Measurements from ENCODE around the gene FGF13.
A peak's percentile ranks its signal among the peaks of the same experiment; 100 is the strongest.

FGF13 gene

DNA sequence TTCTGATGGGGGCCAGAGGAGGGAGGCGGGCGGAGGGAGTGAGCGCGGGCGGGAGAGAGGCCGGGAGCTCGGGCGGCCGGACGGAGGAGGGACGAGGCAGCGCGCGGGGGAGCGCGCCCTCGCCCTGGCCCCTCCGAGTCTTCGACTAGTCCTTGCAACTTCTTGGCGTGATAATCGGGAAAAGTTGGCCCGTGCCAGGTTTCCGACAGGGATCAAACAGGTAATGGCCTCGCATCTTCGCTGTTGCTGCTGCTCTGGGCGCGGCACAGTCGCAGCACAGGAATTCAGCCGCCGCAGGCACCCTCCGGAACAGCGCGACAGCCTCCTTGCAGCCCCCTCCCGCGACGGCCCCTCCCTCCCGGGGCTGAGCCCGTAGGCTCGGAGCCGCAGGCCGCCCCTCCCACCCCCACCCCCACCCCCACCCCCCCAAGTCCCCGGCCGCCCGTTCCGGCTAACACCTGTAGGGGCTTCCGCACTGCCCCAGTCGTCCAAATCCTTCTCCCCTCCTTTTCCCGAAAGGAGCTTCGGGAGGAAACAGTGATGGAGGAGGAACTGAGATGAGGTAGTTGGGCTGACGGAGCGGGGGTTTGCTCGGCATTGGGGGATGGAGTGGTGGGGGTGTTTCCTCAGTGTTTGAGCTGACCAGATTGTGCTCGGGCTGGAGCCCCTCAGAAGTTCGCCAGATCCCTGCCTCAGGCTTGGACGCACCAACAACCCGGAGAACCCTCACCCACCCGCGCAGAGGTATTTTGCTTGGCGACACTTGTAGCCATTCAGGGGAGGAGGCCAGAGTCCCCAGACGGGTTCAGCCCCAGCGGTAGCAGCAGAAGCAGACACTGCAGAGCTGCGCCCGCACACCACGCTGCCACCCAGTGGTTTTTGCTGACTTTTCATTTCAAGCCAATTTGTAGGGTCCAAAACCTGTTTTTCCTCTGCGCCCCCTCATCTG is at the start of gene FGF13:
Gene FGF13, minus strand, starts transcription at position 319 of the 949 bp plus-strand sequence. CDS start 714 bp downstream, outside the sequence.
- intact Hi-C loops (cut with DNase I): no loop called here
- peak; percentile 16 to 72 (median 48) for DNase-seq

DNA sequence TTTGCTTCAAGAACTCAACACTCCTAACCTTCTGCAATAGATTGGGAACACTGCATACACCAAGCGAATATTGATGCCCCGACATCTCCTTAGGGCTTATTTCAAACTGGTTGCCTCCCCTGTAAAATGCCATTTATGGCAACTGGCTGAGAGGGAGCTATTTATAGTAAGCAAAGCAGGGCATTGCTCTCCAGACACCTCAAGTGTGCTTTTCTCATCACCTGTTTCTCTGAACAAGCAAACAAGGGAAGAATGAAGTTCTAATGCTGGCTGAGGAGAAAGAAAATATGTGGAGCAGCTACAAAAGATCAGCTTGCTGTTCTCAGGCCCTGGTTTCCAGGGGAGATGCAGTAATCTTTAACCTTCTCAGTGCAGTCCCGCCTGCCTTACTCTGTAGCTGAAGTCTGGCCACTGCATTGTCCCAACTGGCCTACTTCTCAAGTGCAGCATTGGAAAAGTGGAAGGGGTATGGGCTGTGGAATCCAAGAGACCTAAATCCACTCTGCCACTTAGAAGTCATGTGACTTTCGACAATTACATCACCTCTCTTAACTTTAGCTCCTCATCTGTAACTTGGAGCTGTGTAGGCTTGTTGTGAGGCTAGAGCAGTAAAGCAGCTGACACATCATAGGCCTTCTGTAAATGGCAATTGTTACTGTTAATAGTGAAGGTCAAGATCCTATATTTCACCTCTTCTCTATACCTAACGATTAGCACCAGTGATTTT is 47.9 kb upstream of the FGF13 start:
- no peak for DNase-seq
- intact Hi-C loops (cut with DNase I): no loop called here

DNA sequence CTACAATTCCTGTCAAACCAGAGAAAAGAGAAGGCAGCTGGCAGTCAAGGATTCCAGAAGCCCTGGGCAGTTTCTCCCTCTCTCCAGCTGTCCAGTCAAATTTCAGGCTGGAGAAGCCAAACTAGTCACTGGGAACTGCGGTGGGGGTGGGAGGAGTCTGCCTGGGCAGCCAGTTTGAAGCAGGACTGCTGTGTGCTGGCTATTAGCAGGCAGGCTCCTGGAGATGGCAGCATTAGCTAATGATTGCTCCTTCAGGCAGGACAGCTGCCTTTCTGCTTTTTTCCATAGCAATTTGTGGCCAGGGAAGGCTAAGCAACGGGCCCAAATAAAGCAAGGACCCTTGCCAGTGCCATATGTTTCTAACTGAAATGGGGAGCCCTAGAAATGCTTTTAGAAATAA is 44.7 kb upstream of the FGF13 start:
- DNase-seq: peak in 14 of 42 donors; percentile 2 to 36 (median 12)
- intact Hi-C loops (cut with DNase I): no loop called here

- no peak for DNase-seq
- intact Hi-C loops (cut with DNase I): no loop called here
These were observed 43.3 kb upstream of the FGF13 start for GRCh38 chrX:138754861-138755260.

GRCh38 chrX:138748480-138748879 is 37.0 kb upstream of the FGF13 start:
- peak in 1 of 42 donors; percentile 11 for DNase-seq
- intact Hi-C loops (cut with DNase I): no loop called here

DNA sequence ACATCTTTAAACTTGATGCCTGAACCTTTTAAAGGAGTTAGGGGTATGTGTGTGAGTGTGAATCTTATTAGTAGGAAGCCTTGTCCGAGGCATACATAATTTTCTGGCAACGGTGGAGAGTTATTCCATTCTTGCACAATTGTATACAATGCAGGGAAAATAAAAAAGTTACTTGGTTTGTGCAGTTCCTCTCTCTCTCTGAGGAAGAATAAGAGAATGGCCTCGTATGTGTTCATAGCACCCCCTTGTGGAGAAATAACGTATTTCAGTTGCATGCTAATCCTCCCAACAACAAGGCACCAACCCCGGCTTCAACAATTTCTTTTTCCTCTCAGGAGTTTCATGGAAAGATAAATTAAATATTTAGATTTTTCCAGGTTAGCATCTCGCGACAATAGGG is 33.7 kb upstream of the FGF13 start:
- DNase-seq: peak in 20 of 42 donors; percentile 7 to 67 (median 42)
- intact Hi-C loops (cut with DNase I): no loop called here

GRCh38 chrX:138742217-138742616 is 30.7 kb upstream of the FGF13 start:
- intact Hi-C loops (cut with DNase I): no loop called here
- DNase-seq: no peak

- intact Hi-C loops (cut with DNase I): no loop called here
- DNase-seq: no peak
These were observed 28.8 kb upstream of the FGF13 start for GRCh38 chrX:138740341-138740740.

GRCh38 chrX:138723301-138723700 is 11.8 kb upstream of the FGF13 start:
- intact Hi-C loops (cut with DNase I): no loop called here
- peak in 3 of 42 donors; percentile 3 to 34 (median 21) for DNase-seq

GRCh38 chrX:138719396-138719795 is 7.9 kb upstream of the FGF13 start:
- DNase-seq: no peak
- intact Hi-C loops (cut with DNase I): no loop called here

GRCh38 chrX:138718941-138719340 is 7.4 kb upstream of the FGF13 start:
- intact Hi-C loops (cut with DNase I): no loop called here
- no peak for DNase-seq

GRCh38 chrX:138710866-138711341 is 613 bp downstream of the FGF13 start:
- intact Hi-C loops (cut with DNase I): no loop called here
- peak in 19 of 42 donors; percentile 5 to 47 (median 14) for DNase-seq

GRCh38 chrX:138709886-138710791 is 1.4 kb downstream of the FGF13 start:
- DNase-seq: peak in 30 of 42 donors; percentile 2 to 54 (median 23)
- intact Hi-C loops (cut with DNase I): no loop called here

- no peak for DNase-seq
- intact Hi-C loops (cut with DNase I): no loop called here
These were observed 3.2 kb downstream of the FGF13 start for GRCh38 chrX:138708268-138708667.

DNA sequence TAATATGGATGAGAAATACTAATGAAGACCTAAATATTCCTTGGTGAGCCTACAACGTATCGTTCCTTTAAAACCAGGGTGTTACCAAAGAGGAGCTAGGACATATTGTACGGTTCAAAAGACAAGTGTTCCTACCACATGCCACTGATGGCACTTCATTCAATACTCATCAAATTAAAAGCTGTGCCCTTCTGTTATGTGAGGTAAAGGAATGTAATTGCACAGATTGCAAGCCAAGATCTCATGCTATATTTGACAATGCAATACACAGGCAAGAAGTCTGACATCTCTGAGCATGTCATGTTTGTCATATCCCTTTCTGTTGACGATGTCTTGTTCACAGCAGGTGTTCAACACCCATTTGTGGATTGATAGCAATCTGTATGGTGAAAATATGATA is 6.9 kb downstream of the FGF13 start:
- intact Hi-C loops (cut with DNase I): no loop called here
- no peak for DNase-seq

GRCh38 chrX:138704101-138704500 is 7.4 kb downstream of the FGF13 start:
- peak in 10 of 42 donors; percentile 6 to 52 (median 28) for DNase-seq

GRCh38 chrX:138692591-138692990 is 18.9 kb downstream of the FGF13 start:
- intact Hi-C loops (cut with DNase I): no loop called here
- no peak for DNase-seq

More at GRCh38 chrX:138704101-138704500, 7.4 kb downstream of the FGF13 start:
- intact Hi-C loops (cut with DNase I): no loop called here

DNA sequence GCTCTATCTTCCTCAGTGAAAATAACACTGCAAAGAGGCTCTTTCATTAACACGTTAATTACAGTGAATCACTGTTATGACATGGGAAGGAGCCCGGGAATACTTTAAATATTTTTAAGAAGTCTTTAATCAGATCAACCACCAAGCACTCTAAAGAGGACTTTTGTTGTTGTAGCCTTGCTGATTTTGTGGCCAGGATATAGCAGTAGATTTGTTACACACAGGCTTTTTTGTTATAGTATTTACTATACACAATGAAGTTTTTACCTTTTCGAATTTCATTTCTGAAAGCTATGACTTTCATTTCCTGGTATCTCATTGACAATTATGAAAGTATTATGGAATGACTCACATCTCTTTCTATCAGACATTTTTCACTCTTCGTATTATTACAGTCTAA is 20.3 kb downstream of the FGF13 start:
- intact Hi-C loops (cut with DNase I): no loop called here

GRCh38 chrX:138690591-138690990 is 20.9 kb downstream of the FGF13 start:
- intact Hi-C loops (cut with DNase I): no loop called here

More for the DNA sequence above, 20.3 kb downstream of the FGF13 start:
- no peak for DNase-seq

More at GRCh38 chrX:138690591-138690990, 20.9 kb downstream of the FGF13 start:
- no peak for DNase-seq

All from head of caudate nucleus (tissue), 42 donors.